ENCODE results near the gene SCYGR4. TPM values are rescaled to one million over a fixed set of nuclear protein-coding genes. Genes with fewer than 3 reads are reported as not detected.

The SCYGR4 gene
- total RNA-seq, 2 experiments from 2014 or later, result not detected

- H3K4me1 Mint-ChIP-seq, result no peaks in the 10 kb centered on the region
- no peak overlapping the region for H3K4me3 Mint-ChIP-seq
- H3K27ac Mint-ChIP-seq, result no peak overlapping the region
- no peak for DNase-seq
- no peaks in the 10 kb centered on the region for H3K9me3 Mint-ChIP-seq
- POLR2A ChIA-PET, result no interaction called here
- H3K36me3 Mint-ChIP-seq, result no peaks in the 10 kb centered on the region
- no peak for ATAC-seq (ENCODE audit: low read depth)
- H3K27me3 Mint-ChIP-seq, result peaks cover 5% of the 10 kb centered on the region
Observed at GRCh38 chr2:227623226-227623625, 5.9 kb downstream of the SCYGR4 start.

- no peak overlapping the region for H3K27ac Mint-ChIP-seq
- POLR2A ChIA-PET, result no interaction called here
- H3K9me3 Mint-ChIP-seq, result no peaks in the 10 kb centered on the region
- no peak overlapping the region for H3K4me3 Mint-ChIP-seq
- ATAC-seq (ENCODE audit: low read depth) (no peak), DNase-seq (no peak)
- H3K4me1 Mint-ChIP-seq, result no peaks in the 10 kb centered on the region
- no peaks in the 10 kb centered on the region for H3K36me3 Mint-ChIP-seq
- H3K27me3 Mint-ChIP-seq, result peaks cover 14% of the 10 kb centered on the region
Observed at GRCh38 chr2:227625420-227625819, 8.1 kb downstream of the SCYGR4 start.

- Mint-ChIP-seq H3K4me1 (no peaks in the 10 kb centered on the region), H3K36me3 (no peaks in the 10 kb centered on the region), H3K4me3 (no peak overlapping the region), H3K9me3 (no peaks in the 10 kb centered on the region), H3K27me3 (peaks cover 24% of the 10 kb centered on the region), H3K27ac (no peak overlapping the region)
- POLR2A ChIA-PET, result no interaction called here
- DNase-seq (no peak), ATAC-seq (ENCODE audit: low read depth) (no peak)
Observed at GRCh38 chr2:227626580-227627151, 9.4 kb downstream of the SCYGR4 start.

- Mint-ChIP-seq H3K27ac (no peak overlapping the region), H3K27me3 (peaks cover 26% of the 10 kb centered on the region), H3K4me3 (no peak overlapping the region), H3K4me1 (no peaks in the 10 kb centered on the region), H3K9me3 (no peaks in the 10 kb centered on the region), H3K36me3 (no peaks in the 10 kb centered on the region)
- DNase-seq, result no peak
- POLR2A ChIA-PET, result no interaction called here
- ATAC-seq (ENCODE audit: low read depth), result no peak
Observed at GRCh38 chr2:227627769-227628168, 10.5 kb downstream of the SCYGR4 start.

GRCh38 chr2:227629435-227629834, 12.1 kb downstream of the SCYGR4 start:
- H3K36me3 Mint-ChIP-seq, result no peaks in the 10 kb centered on the region

GRCh38 chr2:227630322-227630721, 13.0 kb downstream of the SCYGR4 start:
- no peaks in the 10 kb centered on the region for H3K9me3 Mint-ChIP-seq
- ATAC-seq (ENCODE audit: low read depth) (no peak), DNase-seq (no peak)
- no peak overlapping the region for H3K27ac Mint-ChIP-seq
- H3K4me3 Mint-ChIP-seq, result no peak overlapping the region
- no peaks in the 10 kb centered on the region for H3K4me1 Mint-ChIP-seq
- POLR2A ChIA-PET, result no interaction called here
- no peaks in the 10 kb centered on the region for H3K36me3 Mint-ChIP-seq
- peaks cover 33% of the 10 kb centered on the region for H3K27me3 Mint-ChIP-seq

More at GRCh38 chr2:227629435-227629834, 12.1 kb downstream of the SCYGR4 start:
- DNase-seq, result no peak
- H3K27ac Mint-ChIP-seq, result no peak overlapping the region
- H3K4me3 Mint-ChIP-seq, result no peak overlapping the region
- H3K27me3 Mint-ChIP-seq, result peaks cover 33% of the 10 kb centered on the region
- no peak for ATAC-seq (ENCODE audit: low read depth)
- no peaks in the 10 kb centered on the region for H3K9me3 Mint-ChIP-seq
- POLR2A ChIA-PET, result no interaction called here
- H3K4me1 Mint-ChIP-seq, result no peaks in the 10 kb centered on the region

GRCh38 chr2:227632827-227633226, 15.5 kb downstream of the SCYGR4 start:
- ATAC-seq (ENCODE audit: low read depth) (no peak), DNase-seq (no peak)
- Mint-ChIP-seq H3K27ac (no peak overlapping the region), H3K36me3 (no peaks in the 10 kb centered on the region), H3K9me3 (no peaks in the 10 kb centered on the region), H3K4me1 (no peaks in the 10 kb centered on the region), H3K4me3 (no peak overlapping the region), H3K27me3 (peaks cover 36% of the 10 kb centered on the region)
- POLR2A ChIA-PET, result no interaction called here

GRCh38 chr2:227634201-227634600, 16.9 kb downstream of the SCYGR4 start:
- Mint-ChIP-seq H3K4me1 (no peaks in the 10 kb centered on the region), H3K9me3 (no peaks in the 10 kb centered on the region), H3K4me3 (no peak overlapping the region), H3K27me3 (peaks cover 35% of the 10 kb centered on the region), H3K36me3 (no peaks in the 10 kb centered on the region), H3K27ac (no peak overlapping the region)
- POLR2A ChIA-PET, result no interaction called here
- no peak for DNase-seq
- no peak for ATAC-seq (ENCODE audit: low read depth)

- H3K4me1 Mint-ChIP-seq, result no peaks in the 10 kb centered on the region
- ATAC-seq (ENCODE audit: low read depth) (no peak), DNase-seq (no peak)
- H3K4me3 Mint-ChIP-seq, result no peak overlapping the region
- H3K27ac Mint-ChIP-seq, result no peak overlapping the region
- peaks cover 11% of the 10 kb centered on the region for H3K27me3 Mint-ChIP-seq
- no peaks in the 10 kb centered on the region for H3K9me3 Mint-ChIP-seq
- no peaks in the 10 kb centered on the region for H3K36me3 Mint-ChIP-seq
- POLR2A ChIA-PET, result no interaction called here
Observed at GRCh38 chr2:227642656-227643055, 25.4 kb downstream of the SCYGR4 start.

- ATAC-seq (ENCODE audit: low read depth) (no peak), DNase-seq (no peak)
- Mint-ChIP-seq H3K27ac (no peak overlapping the region), H3K36me3 (no peaks in the 10 kb centered on the region), H3K9me3 (no peaks in the 10 kb centered on the region), H3K27me3 (peaks cover 11% of the 10 kb centered on the region), H3K4me3 (no peak overlapping the region), H3K4me1 (no peaks in the 10 kb centered on the region)
- POLR2A ChIA-PET, result no interaction called here
Observed at GRCh38 chr2:227643990-227644551, 26.8 kb downstream of the SCYGR4 start.

GRCh38 chr2:227653419-227653818, 36.1 kb downstream of the SCYGR4 start:
- POLR2A ChIA-PET, result no interaction called here
- Mint-ChIP-seq H3K4me3 (no peak overlapping the region), H3K27ac (no peak overlapping the region), H3K9me3 (no peaks in the 10 kb centered on the region), H3K27me3 (peaks cover 17% of the 10 kb centered on the region), H3K4me1 (no peaks in the 10 kb centered on the region), H3K36me3 (no peaks in the 10 kb centered on the region)
- ATAC-seq (ENCODE audit: low read depth) (no peak), DNase-seq (no peak)

GRCh38 chr2:227654426-227654825, 37.1 kb downstream of the SCYGR4 start:
- Mint-ChIP-seq H3K27me3 (peaks cover 15% of the 10 kb centered on the region), H3K27ac (no peak overlapping the region), H3K4me1 (no peaks in the 10 kb centered on the region), H3K4me3 (no peak overlapping the region), H3K9me3 (no peaks in the 10 kb centered on the region), H3K36me3 (no peaks in the 10 kb centered on the region)
- DNase-seq (no peak), ATAC-seq (ENCODE audit: low read depth) (no peak)
- POLR2A ChIA-PET, result no interaction called here

GRCh38 chr2:227655454-227655853, 38.2 kb downstream of the SCYGR4 start:
- Mint-ChIP-seq H3K36me3 (no peaks in the 10 kb centered on the region), H3K27ac (no peak overlapping the region), H3K9me3 (no peaks in the 10 kb centered on the region), H3K4me3 (no peak overlapping the region), H3K27me3 (peaks cover 15% of the 10 kb centered on the region), H3K4me1 (no peaks in the 10 kb centered on the region)
- no peak for DNase-seq
- ATAC-seq (ENCODE audit: low read depth), result no peak
- POLR2A ChIA-PET, result no interaction called here

GRCh38 chr2:227657199-227657845, 40.0 kb downstream of the SCYGR4 start:
- POLR2A ChIA-PET, result no interaction called here
- Mint-ChIP-seq H3K27me3 (peaks cover 13% of the 10 kb centered on the region), H3K4me1 (no peaks in the 10 kb centered on the region), H3K27ac (no peak overlapping the region), H3K36me3 (no peaks in the 10 kb centered on the region), H3K9me3 (no peaks in the 10 kb centered on the region), H3K4me3 (no peak overlapping the region)
- no peak for ATAC-seq (ENCODE audit: low read depth)
- no peak for DNase-seq

All from activated naive CD8-positive, alpha-beta T cell treated with anti-CD3 and anti-CD28 coated beads, Interleukin-2, amount 10 ng/mL, durations not matched to agents 7 days and 5 days (primary cell).